Esophagus muscularis mucosa (tissue), 3 donors: Measurements from ENCODE around the gene ZSCAN25.

Experiments used
- CTCF ChIP-seq, 3 experiments: fragments of 200-600 bp in 2 of 3; fragments of 450-650 bp in 1 of 3; sonication (generic) in 2 of 3; IDR thresholded peaks; one replicate each; pipeline ENCODE4 v1.5.1; 2017 to 2019; ENCODE audit warnings: antibody characterized with exemption in 3 of 3, mild to moderate bottlenecking in 2 of 3, moderate library complexity in 1 of 3
- EP300 ChIP-seq: sonication (generic); formaldehyde crosslinking; IDR thresholded peaks from one replicate; pipeline ENCODE4 v1.6.1; 2017; ENCODE audit warnings: antibody characterized with exemption

- TF ChIP-seq CTCF (IDR thresholded peaks at IDR 0.05) (no peak), EP300 (no peak)
These were observed 25.3 kb downstream of the ZSCAN25 start for GRCh38 chr7:99642027-99642426.
